HepG2 (cell line): ENCODE measurements around the gene MST1R. TPM values are rescaled to one million over a fixed set of nuclear protein-coding genes. Genes with fewer than 3 reads are reported as not detected.
A peak's percentile ranks its signal among the peaks of the same experiment; 100 is the strongest.

Experiments
- ARNT2 ChIP-seq: sonication (generic); formaldehyde crosslinking; IDR thresholded peaks from 2 replicates; pipeline ENCODE4 v1.8.0; 2022; ENCODE audit warnings: mild to moderate bottlenecking, low read depth, missing genetic modification reagents, moderate library complexity
- GFI1 ChIP-seq: sonication (generic); formaldehyde crosslinking; IDR thresholded peaks from 2 replicates; pipeline ENCODE4 v1.5.0; 2020; ENCODE audit warnings: missing genetic modification reagents, mild to moderate bottlenecking, borderline replicate concordance
- KDM6A ChIP-seq: IDR thresholded peaks from 2 replicates; pipeline ENCODE4 v1.6.1; 2016; ENCODE audit warnings: low read depth
- MIER2 ChIP-seq: IDR thresholded peaks from 2 replicates; pipeline ENCODE4 v1.6.1; 2016; ENCODE audit warnings: missing biosample characterization, missing genetic modification reagents
- MTF2 ChIP-seq: sonication (generic); formaldehyde crosslinking; IDR thresholded peaks from 2 replicates; pipeline ENCODE4 v1.5.0; 2020; ENCODE audit warnings: missing genetic modification reagents, borderline replicate concordance
- RARA ChIP-seq: IDR thresholded peaks from 2 replicates; pipeline ENCODE4 v1.6.1; 2016; ENCODE audit warnings: missing genetic modification reagents, missing compliant biosample characterization
- ZNF20 ChIP-seq: sonication (generic); formaldehyde crosslinking; IDR thresholded peaks from 2 replicates; pipeline ENCODE4 v1.4.0; 2020; ENCODE audit warnings: mild to moderate bottlenecking, moderate library complexity, missing genetic modification reagents
- ZNF205 ChIP-seq: IDR thresholded peaks from 2 replicates; pipeline ENCODE4 v1.6.1; 2018; ENCODE audit warnings: missing biosample characterization, missing genetic modification reagents
- ZNF556 ChIP-seq: sonication (generic); formaldehyde crosslinking; IDR thresholded peaks from 2 replicates; pipeline ENCODE4 v1.4.0; 2020; ENCODE audit warnings: mild to moderate bottlenecking, missing genetic modification reagents, borderline replicate concordance
- polyA plus RNA-seq, 8 experiments: library from polyadenylated mRNA; depleted of rRNA in 3 of 8; stranded (reverse) in 7 of 8; unstranded in 1 of 8; fragments of >200 nt; fragmentation: Illumina TruSeq in 4 of 8; extraction: Trizol in 4 of 8; gene quantifications; 2 replicates each; pipeline versions ENCODE4 v1.2.1 to v1.2.3, GENCODE V29; 2011 to 2016; ENCODE audit warnings: low read depth in 4 of 8, missing spikeins in 1 of 8, mixed read lengths in 1 of 8; ENCODE audit not compliant: insufficient read depth in 1 of 8
- total RNA-seq, 5 experiments: library from RNA; depleted of rRNA; stranded (reverse); fragments of >200 nt; fragmentation: Illumina TruSeq; extraction: Trizol; gene quantifications; 2 replicates each; pipeline ENCODE4 v1.2.3, GENCODE V29; 2016; ENCODE audit warnings: low read depth in 1 of 5
- TF ChIP-seq, protein P1 (sequence below): sonication (generic); formaldehyde crosslinking; IDR thresholded peaks from 2 replicates; pipeline ENCODE4 v1.5.0; 2020; ENCODE audit warnings: mild to moderate bottlenecking, missing genetic modification reagents
- TF ChIP-seq, protein P2 (sequence below): sonication (generic); formaldehyde crosslinking; IDR thresholded peaks from 2 replicates; pipeline ENCODE4 v1.9.0; 2022; ENCODE audit warnings: low read depth, missing genetic modification reagents
- TF ChIP-seq, protein P3 (sequence below): sonication (generic); formaldehyde crosslinking; IDR thresholded peaks from 2 replicates; pipeline ENCODE4 v1.4.0; 2020; ENCODE audit warnings: missing genetic modification reagents, borderline replicate concordance
- TF ChIP-seq, protein P4 (sequence below): sonication (generic); formaldehyde crosslinking; IDR thresholded peaks from 2 replicates; pipeline ENCODE4 v1.5.1; 2020; ENCODE audit warnings: mild to moderate bottlenecking, missing genetic modification reagents, borderline replicate concordance
- TF ChIP-seq, protein P5 (sequence below): sonication (generic); formaldehyde crosslinking; IDR thresholded peaks from 2 replicates; pipeline ENCODE4 v1.8.1; 2023; ENCODE audit warnings: mild to moderate bottlenecking, moderate library complexity, missing genetic modification reagents

The MST1R gene
- total and polyA plus RNA-seq, 2 of the 13 experiments (the other 11 are each of a cell fraction or from before 2014, with no cell fraction given): 0.11 to 0.77 TPM

DNA sequence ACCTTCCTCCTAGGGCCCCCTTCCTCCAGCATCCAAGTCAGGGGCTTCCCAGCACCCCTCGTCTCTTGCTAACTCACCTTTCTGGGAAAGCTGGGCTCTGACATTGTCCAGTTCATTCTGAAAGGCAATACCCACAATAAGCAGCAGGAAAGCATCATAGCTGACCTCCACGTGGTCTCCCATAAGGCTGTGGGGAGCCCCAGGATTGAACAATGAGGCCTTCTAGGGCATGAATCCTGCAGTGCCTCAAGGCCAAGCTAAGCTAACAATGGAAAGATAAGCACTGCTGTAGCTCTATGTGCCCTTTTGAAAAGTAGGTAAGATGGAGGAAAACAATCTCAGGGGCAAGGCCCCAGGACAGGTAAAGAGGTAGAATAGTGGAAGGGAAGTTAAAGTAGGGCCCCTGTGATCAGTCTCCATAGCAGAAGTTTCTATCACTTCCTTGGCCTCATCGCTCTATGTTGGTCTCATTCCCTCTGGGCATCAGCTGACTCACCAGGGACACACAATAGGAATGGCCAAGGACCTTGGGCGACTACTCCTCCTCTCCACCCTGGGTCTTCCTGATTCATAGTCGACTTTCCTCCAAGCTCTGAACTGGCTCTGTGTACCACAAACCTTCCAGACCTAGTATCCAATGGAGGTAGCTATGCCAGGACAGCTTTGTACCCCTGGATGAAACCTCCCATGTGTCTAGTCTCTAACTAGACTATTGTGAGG lies 59.0 kb downstream of the MST1R start (continued):
- TF ChIP-seq, protein P1, sequence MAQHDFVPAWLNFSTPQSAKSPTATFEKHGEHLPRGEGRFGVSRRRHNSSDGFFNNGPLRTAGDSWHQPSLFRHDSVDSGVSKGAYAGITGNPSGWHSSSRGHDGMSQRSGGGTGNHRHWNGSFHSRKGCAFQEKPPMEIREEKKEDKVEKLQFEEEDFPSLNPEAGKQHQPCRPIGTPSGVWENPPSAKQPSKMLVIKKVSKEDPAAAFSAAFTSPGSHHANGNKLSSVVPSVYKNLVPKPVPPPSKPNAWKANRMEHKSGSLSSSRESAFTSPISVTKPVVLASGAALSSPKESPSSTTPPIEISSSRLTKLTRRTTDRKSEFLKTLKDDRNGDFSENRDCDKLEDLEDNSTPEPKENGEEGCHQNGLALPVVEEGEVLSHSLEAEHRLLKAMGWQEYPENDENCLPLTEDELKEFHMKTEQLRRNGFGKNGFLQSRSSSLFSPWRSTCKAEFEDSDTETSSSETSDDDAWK (CRISPR knock-in tag): no peak
- TF ChIP-seq ZNF205 (CRISPR knock-in tag) (0 out of 2 replicates have a peak, but pooled peaks have one; percentile 61), RARA (CRISPR knock-in tag) (peak; percentile 55; the same call in 1 of the 2 replicates), MIER2 (peak; percentile 35; the same call in 1 of the 2 replicates), ARNT2 (CRISPR knock-in tag) (0 out of 2 replicates have a peak, but pooled peaks have one; percentile 25), GFI1 (CRISPR knock-in tag) (0 out of 2 replicates have a peak, but pooled peaks have one; percentile 36), KDM6A (CRISPR knock-in tag) (0 out of 2 replicates have a peak, but pooled peaks have one; percentile 35), MTF2 (CRISPR knock-in tag) (no peak), ZNF556 (0 out of 2 replicates have a peak, but pooled peaks have one; percentile 34), ZNF20 (CRISPR knock-in tag) (no peak)
- TF ChIP-seq, protein P2, sequence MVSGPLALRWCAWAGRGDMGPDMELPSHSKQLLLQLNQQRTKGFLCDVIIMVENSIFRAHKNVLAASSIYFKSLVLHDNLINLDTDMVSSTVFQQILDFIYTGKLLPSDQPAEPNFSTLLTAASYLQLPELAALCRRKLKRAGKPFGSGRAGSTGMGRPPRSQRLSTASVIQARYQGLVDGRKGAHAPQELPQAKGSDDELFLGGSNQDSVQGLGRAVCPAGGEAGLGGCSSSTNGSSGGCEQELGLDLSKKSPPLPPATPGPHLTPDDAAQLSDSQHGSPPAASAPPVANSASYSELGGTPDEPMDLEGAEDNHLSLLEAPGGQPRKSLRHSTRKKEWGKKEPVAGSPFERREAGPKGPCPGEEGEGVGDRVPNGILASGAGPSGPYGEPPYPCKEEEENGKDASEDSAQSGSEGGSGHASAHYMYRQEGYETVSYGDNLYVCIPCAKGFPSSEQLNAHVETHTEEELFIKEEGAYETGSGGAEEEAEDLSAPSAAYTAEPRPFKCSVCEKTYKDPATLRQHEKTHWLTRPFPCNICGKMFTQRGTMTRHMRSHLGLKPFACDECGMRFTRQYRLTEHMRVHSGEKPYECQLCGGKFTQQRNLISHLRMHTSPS: 0 out of 2 replicates have a peak, but pooled peaks have one; percentile 37
- TF ChIP-seq, protein P3, sequence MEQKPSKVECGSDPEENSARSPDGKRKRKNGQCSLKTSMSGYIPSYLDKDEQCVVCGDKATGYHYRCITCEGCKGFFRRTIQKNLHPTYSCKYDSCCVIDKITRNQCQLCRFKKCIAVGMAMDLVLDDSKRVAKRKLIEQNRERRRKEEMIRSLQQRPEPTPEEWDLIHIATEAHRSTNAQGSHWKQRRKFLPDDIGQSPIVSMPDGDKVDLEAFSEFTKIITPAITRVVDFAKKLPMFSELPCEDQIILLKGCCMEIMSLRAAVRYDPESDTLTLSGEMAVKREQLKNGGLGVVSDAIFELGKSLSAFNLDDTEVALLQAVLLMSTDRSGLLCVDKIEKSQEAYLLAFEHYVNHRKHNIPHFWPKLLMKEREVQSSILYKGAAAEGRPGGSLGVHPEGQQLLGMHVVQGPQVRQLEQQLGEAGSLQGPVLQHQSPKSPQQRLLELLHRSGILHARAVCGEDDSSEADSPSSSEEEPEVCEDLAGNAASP: 0 out of 2 replicates have a peak, but pooled peaks have one; percentile 34
- TF ChIP-seq, protein P4, sequence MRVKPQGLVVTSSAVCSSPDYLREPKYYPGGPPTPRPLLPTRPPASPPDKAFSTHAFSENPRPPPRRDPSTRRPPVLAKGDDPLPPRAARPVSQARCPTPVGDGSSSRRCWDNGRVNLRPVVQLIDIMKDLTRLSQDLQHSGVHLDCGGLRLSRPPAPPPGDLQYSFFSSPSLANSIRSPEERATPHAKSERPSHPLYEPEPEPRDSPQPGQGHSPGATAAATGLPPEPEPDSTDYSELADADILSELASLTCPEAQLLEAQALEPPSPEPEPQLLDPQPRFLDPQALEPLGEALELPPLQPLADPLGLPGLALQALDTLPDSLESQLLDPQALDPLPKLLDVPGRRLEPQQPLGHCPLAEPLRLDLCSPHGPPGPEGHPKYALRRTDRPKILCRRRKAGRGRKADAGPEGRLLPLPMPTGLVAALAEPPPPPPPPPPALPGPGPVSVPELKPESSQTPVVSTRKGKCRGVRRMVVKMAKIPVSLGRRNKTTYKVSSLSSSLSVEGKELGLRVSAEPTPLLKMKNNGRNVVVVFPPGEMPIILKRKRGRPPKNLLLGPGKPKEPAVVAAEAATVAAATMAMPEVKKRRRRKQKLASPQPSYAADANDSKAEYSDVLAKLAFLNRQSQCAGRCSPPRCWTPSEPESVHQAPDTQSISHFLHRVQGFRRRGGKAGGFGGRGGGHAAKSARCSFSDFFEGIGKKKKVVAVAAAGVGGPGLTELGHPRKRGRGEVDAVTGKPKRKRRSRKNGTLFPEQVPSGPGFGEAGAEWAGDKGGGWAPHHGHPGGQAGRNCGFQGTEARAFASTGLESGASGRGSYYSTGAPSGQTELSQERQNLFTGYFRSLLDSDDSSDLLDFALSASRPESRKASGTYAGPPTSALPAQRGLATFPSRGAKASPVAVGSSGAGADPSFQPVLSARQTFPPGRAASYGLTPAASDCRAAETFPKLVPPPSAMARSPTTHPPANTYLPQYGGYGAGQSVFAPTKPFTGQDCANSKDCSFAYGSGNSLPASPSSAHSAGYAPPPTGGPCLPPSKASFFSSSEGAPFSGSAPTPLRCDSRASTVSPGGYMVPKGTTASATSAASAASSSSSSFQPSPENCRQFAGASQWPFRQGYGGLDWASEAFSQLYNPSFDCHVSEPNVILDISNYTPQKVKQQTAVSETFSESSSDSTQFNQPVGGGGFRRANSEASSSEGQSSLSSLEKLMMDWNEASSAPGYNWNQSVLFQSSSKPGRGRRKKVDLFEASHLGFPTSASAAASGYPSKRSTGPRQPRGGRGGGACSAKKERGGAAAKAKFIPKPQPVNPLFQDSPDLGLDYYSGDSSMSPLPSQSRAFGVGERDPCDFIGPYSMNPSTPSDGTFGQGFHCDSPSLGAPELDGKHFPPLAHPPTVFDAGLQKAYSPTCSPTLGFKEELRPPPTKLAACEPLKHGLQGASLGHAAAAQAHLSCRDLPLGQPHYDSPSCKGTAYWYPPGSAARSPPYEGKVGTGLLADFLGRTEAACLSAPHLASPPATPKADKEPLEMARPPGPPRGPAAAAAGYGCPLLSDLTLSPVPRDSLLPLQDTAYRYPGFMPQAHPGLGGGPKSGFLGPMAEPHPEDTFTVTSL (CRISPR knock-in tag): 0 out of 2 replicates have a peak, but pooled peaks have one; percentile 38
- TF ChIP-seq, protein P5, sequence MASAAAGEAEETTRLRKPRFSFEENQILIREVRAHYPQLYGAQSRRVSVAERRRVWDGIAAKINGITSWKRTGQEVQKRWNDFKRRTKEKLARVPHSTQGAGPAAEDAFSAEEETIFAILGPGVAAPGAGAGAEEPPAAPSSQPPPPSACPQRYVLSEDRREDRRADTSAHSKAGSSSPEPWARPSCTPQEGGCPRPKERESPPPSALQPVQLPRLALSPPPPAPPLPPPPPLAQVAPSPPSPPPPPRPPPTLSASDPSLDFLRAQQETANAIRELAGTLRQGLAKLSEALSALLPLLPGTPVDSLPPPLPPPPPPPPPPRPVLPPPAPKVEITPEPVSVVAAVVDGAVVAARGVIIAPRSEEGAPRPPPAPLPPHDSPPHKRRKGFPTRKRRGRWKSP: 0 out of 2 replicates have a peak, but pooled peaks have one; percentile 15
